Type B pancreatic cell (in vitro differentiated cells): ENCODE measurements around the gene FKRP. TPM values are rescaled to one million over a fixed set of nuclear protein-coding genes. Genes with fewer than 3 reads are reported as not detected.

ENCODE experiments used
- DNase-seq: peaks from one replicate; pipeline ENCODE4 v3.0.0; 2021; ENCODE audit warnings: mixed read lengths; ENCODE audit not compliant: unreplicated experiment; ENCODE audit errors: extremely low spot score
- H3K27ac Mint-ChIP-seq: 2 replicates; pipeline ENCODE4 v1.8.0; 2021; ENCODE audit warnings: mild to moderate bottlenecking, mixed read lengths
- H3K27me3 Mint-ChIP-seq: 2 replicates; pipeline ENCODE4 v1.8.0; 2021; ENCODE audit warnings: mixed read lengths
- H3K36me3 Mint-ChIP-seq: 2 replicates; pipeline ENCODE4 v1.8.0; 2021; ENCODE audit warnings: mixed read lengths
- H3K4me1 Mint-ChIP-seq: one replicate; pipeline ENCODE4 v1.8.0; 2021; ENCODE audit warnings: mixed read lengths; ENCODE audit not compliant: unreplicated experiment
- H3K4me3 Mint-ChIP-seq: 2 replicates; pipeline ENCODE4 v1.8.0; 2021; ENCODE audit warnings: mild to moderate bottlenecking, mixed read lengths
- H3K9me3 Mint-ChIP-seq: 2 replicates; pipeline ENCODE4 v1.8.0; 2021; ENCODE audit warnings: mixed read lengths
- CTCF ChIP-seq: fragments of 200-600 bp; sonication (generic); conservative IDR thresholded peaks from 2 replicates; pipeline ENCODE4 v1.5.0; 2021; ENCODE audit warnings: antibody characterized with exemption, mild to moderate bottlenecking
- total RNA-seq: library from RNA; stranded (reverse); gene quantifications from 2 replicates; pipeline ENCODE4 v1.2.1, GENCODE V29; 2021; ENCODE audit warnings: low replicate concordance

Gene FKRP
- total RNA-seq, 1 donor from 2014 or later = 38.4 TPM

- no peak for TF ChIP-seq CTCF
- Mint-ChIP-seq H3K4me3 (no peak overlapping the region), H3K27me3 (no peaks in the 10 kb centered on the region), H3K9me3 (no peaks in the 10 kb centered on the region), H3K27ac (no peak overlapping the region), H3K36me3 (no peaks in the 10 kb centered on the region), H3K4me1 (peaks cover 41% of the 10 kb centered on the region)
- DNase-seq = no peak
These were observed 4.4 kb upstream of the FKRP start for GRCh38 chr19:46741447-46741846.

GRCh38 chr19:46742926-46743480 lies 2.9 kb upstream of the FKRP start:
- H3K36me3 Mint-ChIP-seq = no peaks in the 10 kb centered on the region

GRCh38 chr19:46744005-46744691 lies 1.7 kb upstream of the FKRP start:
- Mint-ChIP-seq H3K36me3 (peaks cover 5% of the 10 kb centered on the region), H3K9me3 (no peaks in the 10 kb centered on the region), H3K4me1 (peaks cover 37% of the 10 kb centered on the region), H3K27me3 (no peaks in the 10 kb centered on the region), H3K27ac (peak overlapping the region; percentile 82), H3K4me3 (peak overlapping the region; percentile 95)
- no peak for DNase-seq
- TF ChIP-seq CTCF = no peak

More at GRCh38 chr19:46742926-46743480, 2.9 kb upstream of the FKRP start:
- DNase-seq = no peak
- H3K4me3 Mint-ChIP-seq = peak overlapping the region; percentile 70
- H3K9me3 Mint-ChIP-seq = no peaks in the 10 kb centered on the region
- H3K27me3 Mint-ChIP-seq = no peaks in the 10 kb centered on the region
- H3K4me1 Mint-ChIP-seq = peaks cover 37% of the 10 kb centered on the region
- TF ChIP-seq CTCF = no peak
- peak overlapping the region; percentile 51 for H3K27ac Mint-ChIP-seq

- H3K36me3 Mint-ChIP-seq = peaks cover 7% of the 10 kb centered on the region
These were observed 827 bp upstream of the FKRP start for GRCh38 chr19:46745030-46745429.

GRCh38 chr19:46746281-46747057 lies 612 bp downstream of the FKRP start, which contains the start of gene STRN4:
Gene STRN4 (minus strand): TSS chr19:46746450. CDS start chr19:46746430, 20 bp downstream.
- Mint-ChIP-seq H3K36me3 (peaks cover 13% of the 10 kb centered on the region), H3K4me1 (peaks cover 26% of the 10 kb centered on the region), H3K9me3 (no peaks in the 10 kb centered on the region), H3K27me3 (no peaks in the 10 kb centered on the region), H3K4me3 (peak within 1 kb of the TSS; percentile 95), H3K27ac (peak within 1 kb of the TSS; percentile 88)
- no peak for TF ChIP-seq CTCF
- DNase-seq = no peak

More at GRCh38 chr19:46745030-46745429, 827 bp upstream of the FKRP start:
- no peak for DNase-seq
- H3K9me3 Mint-ChIP-seq = no peaks in the 10 kb centered on the region
- H3K27me3 Mint-ChIP-seq = no peaks in the 10 kb centered on the region
- no peak for TF ChIP-seq CTCF
- peak overlapping the region; percentile 82 for H3K27ac Mint-ChIP-seq
- H3K4me3 Mint-ChIP-seq = peak overlapping the region; percentile 95
- H3K4me1 Mint-ChIP-seq = peaks cover 36% of the 10 kb centered on the region
